A375 (cell line): ENCODE results near the gene CORO2B. TPM values are rescaled to one million over a fixed set of nuclear protein-coding genes. Genes with fewer than 3 reads are reported as not detected.

Source experiments
- total RNA-seq: library from RNA; depleted of rRNA; stranded (reverse); fragments of >200 nt; shearing (Covaris generic); gene quantifications from 2 replicates; pipeline ENCODE4 v1.2.3, GENCODE V29; 2014; rRNA removed

The CORO2B gene
- 9.2 and 10.9 TPM in 2 replicates for total RNA-seq

GRCh38 chr15:68578980-68579935 lies at the start of gene CORO2B:
Gene CORO2B, plus strand, starts transcription at chr15:68578993. Its CDS starts 270 bp downstream, at chr15:68579263.

Other genes with a start within 250 kb of the CORO2B start
- 1.2 and 2.6 TPM in 2 replicates for gene ITGA11, start 146.8 kb upstream of the CORO2B start, total RNA-seq
- 126 and 146 TPM in 2 replicates for gene ANP32A, start 241.9 kb downstream of the CORO2B start, total RNA-seq